ENCODE data around the gene SUPT7L. TPM values are rescaled to one million over a fixed set of nuclear protein-coding genes. Genes with fewer than 3 reads are reported as not detected.

Gene SUPT7L
- total and polyA plus RNA-seq, 2 of the 13 experiments (the other 11 are each of a cell fraction or from before 2014, with no cell fraction given) = 32.9 to 77.5 TPM

DNA sequence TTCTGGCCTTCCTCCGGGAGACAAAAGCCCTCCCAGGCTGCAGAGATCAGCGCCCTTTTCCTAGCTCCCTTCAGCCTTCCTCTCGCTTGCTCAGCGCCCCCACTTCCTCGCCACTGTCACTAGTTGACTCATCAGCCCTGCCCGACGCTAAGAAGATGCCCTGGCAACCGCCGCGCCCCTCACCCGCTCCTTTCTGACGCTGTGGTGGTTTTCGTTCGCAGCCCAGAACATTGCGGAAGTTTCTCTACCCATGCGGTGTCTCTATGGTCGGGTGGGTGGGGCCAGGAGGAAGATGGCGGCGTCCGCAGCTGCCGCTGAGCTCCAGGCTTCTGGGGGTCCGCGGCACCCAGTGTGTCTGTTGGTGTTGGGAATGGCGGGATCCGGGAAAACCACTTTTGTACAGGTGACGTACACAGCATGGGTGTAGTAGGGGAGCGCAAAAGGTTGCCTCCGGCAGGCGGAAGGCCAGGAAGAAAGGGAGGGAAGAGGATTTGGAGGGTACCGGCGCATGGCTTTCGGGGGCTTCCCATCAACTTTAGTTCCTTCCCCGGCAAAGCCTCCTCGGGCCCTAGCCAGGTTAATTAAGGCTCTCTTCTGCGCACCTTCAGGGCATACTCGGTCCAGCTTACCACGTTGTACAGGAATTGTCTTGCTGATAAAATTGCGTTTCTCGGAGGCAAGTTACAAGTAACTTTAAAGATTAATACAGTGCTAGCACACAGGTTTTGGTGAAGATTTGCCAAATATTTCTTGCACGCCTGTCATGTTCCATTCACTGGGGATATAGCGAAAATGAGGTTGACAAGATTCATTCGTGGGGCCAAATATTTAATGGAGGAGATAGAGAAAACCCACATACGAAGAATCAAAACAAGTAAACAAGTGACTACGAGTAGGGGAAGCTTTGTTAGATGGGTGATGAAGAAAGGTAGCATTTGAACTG, 34.4 kb downstream of the SUPT7L start, which contains the start of the genes CCDC121 and GPN1 (continued):
- TF ChIP-seq, protein P1, sequence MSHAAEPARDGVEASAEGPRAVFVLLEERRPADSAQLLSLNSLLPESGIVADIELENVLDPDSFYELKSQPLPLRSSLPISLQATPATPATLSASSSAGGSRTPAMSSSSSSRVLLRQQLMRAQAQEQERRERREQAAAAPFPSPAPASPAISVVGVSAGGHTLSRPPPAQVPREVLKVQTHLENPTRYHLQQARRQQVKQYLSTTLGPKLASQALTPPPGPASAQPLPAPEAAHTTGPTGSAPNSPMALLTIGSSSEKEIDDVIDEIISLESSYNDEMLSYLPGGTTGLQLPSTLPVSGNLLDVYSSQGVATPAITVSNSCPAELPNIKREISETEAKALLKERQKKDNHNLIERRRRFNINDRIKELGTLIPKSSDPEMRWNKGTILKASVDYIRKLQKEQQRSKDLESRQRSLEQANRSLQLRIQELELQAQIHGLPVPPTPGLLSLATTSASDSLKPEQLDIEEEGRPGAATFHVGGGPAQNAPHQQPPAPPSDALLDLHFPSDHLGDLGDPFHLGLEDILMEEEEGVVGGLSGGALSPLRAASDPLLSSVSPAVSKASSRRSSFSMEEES (CRISPR knock-in tag; IDR thresholded peaks at IDR 0.05) = no peak
- TF ChIP-seq, protein P2, sequence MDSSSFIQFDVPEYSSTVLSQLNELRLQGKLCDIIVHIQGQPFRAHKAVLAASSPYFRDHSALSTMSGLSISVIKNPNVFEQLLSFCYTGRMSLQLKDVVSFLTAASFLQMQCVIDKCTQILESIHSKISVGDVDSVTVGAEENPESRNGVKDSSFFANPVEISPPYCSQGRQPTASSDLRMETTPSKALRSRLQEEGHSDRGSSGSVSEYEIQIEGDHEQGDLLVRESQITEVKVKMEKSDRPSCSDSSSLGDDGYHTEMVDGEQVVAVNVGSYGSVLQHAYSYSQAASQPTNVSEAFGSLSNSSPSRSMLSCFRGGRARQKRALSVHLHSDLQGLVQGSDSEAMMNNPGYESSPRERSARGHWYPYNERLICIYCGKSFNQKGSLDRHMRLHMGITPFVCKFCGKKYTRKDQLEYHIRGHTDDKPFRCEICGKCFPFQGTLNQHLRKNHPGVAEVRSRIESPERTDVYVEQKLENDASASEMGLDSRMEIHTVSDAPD (CRISPR knock-in tag; IDR thresholded peaks at IDR 0.05) = no peak
- peak; percentile 75 for TF ChIP-seq CREB1 (IDR thresholded peaks at IDR 0.05)
- TF ChIP-seq CREB1 (CRISPR knock-in tag; IDR thresholded peaks at IDR 0.05) = peak; percentile 62
- no peak for TF ChIP-seq NR2F6 (IDR thresholded peaks at IDR 0.05)
- TF ChIP-seq NR2F6 (CRISPR knock-in tag; IDR thresholded peaks at IDR 0.05) = peak; percentile 67; the same call in 1 of the 2 replicates
- 0 out of 2 replicates have a peak, but pooled peaks have one; percentile 44 for TF ChIP-seq GTF2F1 (IDR thresholded peaks at IDR 0.05; ENCODE audit: low read length)
- TF ChIP-seq SMAD1 (CRISPR knock-in tag; IDR thresholded peaks at IDR 0.05; ENCODE audit: borderline replicate concordance, low read depth) = peak; percentile 98
- TF ChIP-seq FOXA3 (CRISPR knock-in tag; IDR thresholded peaks at IDR 0.05) = peak; percentile 65
- TF ChIP-seq ZNF34 (CRISPR knock-in tag; IDR thresholded peaks at IDR 0.05; ENCODE audit: borderline replicate concordance) = no peak
- TF ChIP-seq TBL1XR1 (IDR thresholded peaks at IDR 0.05; ENCODE audit: borderline replicate concordance, low read length, partially characterized antibody) = peak; percentile 56
- TF ChIP-seq KLF6 (CRISPR knock-in tag; IDR thresholded peaks at IDR 0.05) = peak; percentile 86
- no peak for TF ChIP-seq KDM6A (CRISPR knock-in tag; IDR thresholded peaks at IDR 0.05; ENCODE audit: low read depth)
- TF ChIP-seq, protein P3, sequence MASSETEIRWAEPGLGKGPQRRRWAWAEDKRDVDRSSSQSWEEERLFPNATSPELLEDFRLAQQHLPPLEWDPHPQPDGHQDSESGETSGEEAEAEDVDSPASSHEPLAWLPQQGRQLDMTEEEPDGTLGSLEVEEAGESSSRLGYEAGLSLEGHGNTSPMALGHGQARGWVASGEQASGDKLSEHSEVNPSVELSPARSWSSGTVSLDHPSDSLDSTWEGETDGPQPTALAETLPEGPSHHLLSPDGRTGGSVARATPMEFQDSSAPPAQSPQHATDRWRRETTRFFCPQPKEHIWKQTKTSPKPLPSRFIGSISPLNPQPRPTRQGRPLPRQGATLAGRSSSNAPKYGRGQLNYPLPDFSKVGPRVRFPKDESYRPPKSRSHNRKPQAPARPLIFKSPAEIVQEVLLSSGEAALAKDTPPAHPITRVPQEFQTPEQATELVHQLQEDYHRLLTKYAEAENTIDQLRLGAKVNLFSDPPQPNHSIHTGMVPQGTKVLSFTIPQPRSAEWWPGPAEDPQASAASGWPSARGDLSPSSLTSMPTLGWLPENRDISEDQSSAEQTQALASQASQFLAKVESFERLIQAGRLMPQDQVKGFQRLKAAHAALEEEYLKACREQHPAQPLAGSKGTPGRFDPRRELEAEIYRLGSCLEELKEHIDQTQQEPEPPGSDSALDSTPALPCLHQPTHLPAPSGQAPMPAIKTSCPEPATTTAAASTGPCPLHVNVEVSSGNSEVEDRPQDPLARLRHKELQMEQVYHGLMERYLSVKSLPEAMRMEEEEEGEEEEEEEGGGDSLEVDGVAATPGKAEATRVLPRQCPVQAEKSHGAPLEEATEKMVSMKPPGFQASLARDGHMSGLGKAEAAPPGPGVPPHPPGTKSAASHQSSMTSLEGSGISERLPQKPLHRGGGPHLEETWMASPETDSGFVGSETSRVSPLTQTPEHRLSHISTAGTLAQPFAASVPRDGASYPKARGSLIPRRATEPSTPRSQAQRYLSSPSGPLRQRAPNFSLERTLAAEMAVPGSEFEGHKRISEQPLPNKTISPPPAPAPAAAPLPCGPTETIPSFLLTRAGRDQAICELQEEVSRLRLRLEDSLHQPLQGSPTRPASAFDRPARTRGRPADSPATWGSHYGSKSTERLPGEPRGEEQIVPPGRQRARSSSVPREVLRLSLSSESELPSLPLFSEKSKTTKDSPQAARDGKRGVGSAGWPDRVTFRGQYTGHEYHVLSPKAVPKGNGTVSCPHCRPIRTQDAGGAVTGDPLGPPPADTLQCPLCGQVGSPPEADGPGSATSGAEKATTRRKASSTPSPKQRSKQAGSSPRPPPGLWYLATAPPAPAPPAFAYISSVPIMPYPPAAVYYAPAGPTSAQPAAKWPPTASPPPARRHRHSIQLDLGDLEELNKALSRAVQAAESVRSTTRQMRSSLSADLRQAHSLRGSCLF (CRISPR knock-in tag; IDR thresholded peaks at IDR 0.05; ENCODE audit: borderline replicate concordance) = no peak
- TF ChIP-seq STAT5B (CRISPR knock-in tag; IDR thresholded peaks at IDR 0.05) = no peak
- TF ChIP-seq, protein P4, sequence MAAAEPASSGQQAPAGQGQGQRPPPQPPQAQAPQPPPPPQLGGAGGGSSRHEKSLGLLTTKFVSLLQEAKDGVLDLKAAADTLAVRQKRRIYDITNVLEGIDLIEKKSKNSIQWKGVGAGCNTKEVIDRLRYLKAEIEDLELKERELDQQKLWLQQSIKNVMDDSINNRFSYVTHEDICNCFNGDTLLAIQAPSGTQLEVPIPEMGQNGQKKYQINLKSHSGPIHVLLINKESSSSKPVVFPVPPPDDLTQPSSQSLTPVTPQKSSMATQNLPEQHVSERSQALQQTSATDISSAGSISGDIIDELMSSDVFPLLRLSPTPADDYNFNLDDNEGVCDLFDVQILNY (CRISPR knock-in tag; conservative IDR thresholded peaks at IDR 0.05) = no peak; the same call in 1 of the 2 replicates
- TF ChIP-seq CAMTA2 (CRISPR knock-in tag; IDR thresholded peaks at IDR 0.05; ENCODE audit: borderline replicate concordance) = peak; percentile 42; the same call in 1 of the 2 replicates
- TF ChIP-seq ZFX (CRISPR knock-in tag; IDR thresholded peaks at IDR 0.05; ENCODE audit: low read depth) = peak; percentile 90
- TF ChIP-seq ZNF20 (CRISPR knock-in tag; IDR thresholded peaks at IDR 0.05) = no peak
- peak; percentile 96 for TF ChIP-seq ZNF605 (CRISPR knock-in tag; IDR thresholded peaks at IDR 0.05)
